ENCODE measurements around the gene C4orf54. TPM values are rescaled to one million over a fixed set of nuclear protein-coding genes. Genes with fewer than 3 reads are reported as not detected.

C4orf54 gene
- total RNA-seq, 1 experiment from 2014 or later = not detected

DNA sequence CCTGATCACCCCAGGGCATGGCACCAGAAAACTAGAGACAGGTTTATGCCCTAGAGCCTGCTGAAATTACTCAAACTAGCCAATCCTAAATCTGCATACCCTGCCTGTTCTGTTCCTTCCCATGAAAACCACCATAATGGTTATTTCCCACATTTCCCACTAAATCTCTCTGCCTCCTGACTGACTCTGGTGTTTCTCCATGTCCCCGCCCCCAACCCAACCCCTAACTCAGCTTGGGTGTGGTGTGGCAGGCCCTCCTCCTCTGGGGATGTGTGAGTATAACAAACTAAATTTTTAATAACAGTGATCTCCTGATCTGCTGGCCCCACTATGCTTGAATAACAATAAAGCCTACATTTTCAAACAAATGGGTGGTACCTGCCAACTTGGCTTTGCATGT is 35.5 kb upstream of the C4orf54 start:
- Histone ChIP-seq H2BK5ac (ENCODE audit: insufficient read length, low read length) (no peak overlapping the region), H3K4me2 (ENCODE audit: insufficient read depth, insufficient read length, low read length) (no peak overlapping the region), H2BK120ac (ENCODE audit: low read depth, low read length, poor library complexity, severe bottlenecking) (no peak overlapping the region), H2BK12ac (ENCODE audit: insufficient read length, low read depth, low read length) (no peak overlapping the region), H3K23me2 (ENCODE audit: insufficient read length, low read depth, low read length, poor library complexity, severe bottlenecking) (no peaks in the 10 kb centered on the region), H4K20me1 (ENCODE audit: control insufficient read depth, insufficient read depth, insufficient read length) (no peaks in the 10 kb centered on the region), H3K14ac (ENCODE audit: insufficient read depth, low read length) (no peak overlapping the region), H4K8ac (replicated peaks; ENCODE audit: insufficient read length, low read depth, low read length) (no peak overlapping the region), H3K79me2 (ENCODE audit: insufficient read depth, low read length) (no peaks in the 10 kb centered on the region), H3K18ac (ENCODE audit: insufficient read length, low read depth, low read length) (no peak overlapping the region), H2BK20ac (ENCODE audit: low read depth, low read length, poor library complexity, severe bottlenecking) (no peak overlapping the region), H3K27me3 (ENCODE audit: insufficient read depth, low read length) (no peaks in the 10 kb centered on the region), H3T11ph (ENCODE audit: low read length) (no peak overlapping the region), H4K5ac (ENCODE audit: insufficient read length, low read depth, low read length) (no peak overlapping the region), H3K79me1 (ENCODE audit: insufficient read depth, low read depth, low read length, poor library complexity, severe bottlenecking) (no peaks in the 10 kb centered on the region), H3K9ac (ENCODE audit: extremely low read depth, insufficient read length, low read length) (no peak overlapping the region), H2AK5ac (ENCODE audit: insufficient read length, low read length) (no peak overlapping the region), H3K9me3 (ENCODE audit: control insufficient read depth, low read depth, low read length) (no peaks in the 10 kb centered on the region), H3K27ac (ENCODE audit: insufficient read length, low read depth, low read length) (no peak overlapping the region), H3K23ac (ENCODE audit: insufficient read length, low read depth, low read length) (no peak overlapping the region), H2BK15ac (ENCODE audit: low read depth, low read length) (no peak overlapping the region), H3K4me1 (ENCODE audit: insufficient read depth, low read length) (no peaks in the 10 kb centered on the region), H3K4ac (ENCODE audit: low read depth, low read length) (no peak overlapping the region), H3K56ac (ENCODE audit: insufficient read length, low read depth, low read length) (no peak overlapping the region), H4K91ac (ENCODE audit: insufficient read length, low read depth, low read length) (no peak overlapping the region), H2AFZ (ENCODE audit: low read length) (no peak overlapping the region)
- peaks cover 12 to 13% of the 10 kb centered on the region in 2 experiments for H3K4me1 Mint-ChIP-seq
- no peaks in the 10 kb centered on the region for H3K27me3 Mint-ChIP-seq (ENCODE audit: low read depth)
- H3K36me3 Mint-ChIP-seq (ENCODE audit: insufficient read depth in 1 of 3, low read depth in 3 of 3) = peaks cover 0 to 7% (median 2%) of the 10 kb centered on the region in 3 experiments; a peak in 1 of 7 replicates
- H3K4me3 Mint-ChIP-seq = no peak overlapping the region
- TF ChIP-seq, protein P1, sequence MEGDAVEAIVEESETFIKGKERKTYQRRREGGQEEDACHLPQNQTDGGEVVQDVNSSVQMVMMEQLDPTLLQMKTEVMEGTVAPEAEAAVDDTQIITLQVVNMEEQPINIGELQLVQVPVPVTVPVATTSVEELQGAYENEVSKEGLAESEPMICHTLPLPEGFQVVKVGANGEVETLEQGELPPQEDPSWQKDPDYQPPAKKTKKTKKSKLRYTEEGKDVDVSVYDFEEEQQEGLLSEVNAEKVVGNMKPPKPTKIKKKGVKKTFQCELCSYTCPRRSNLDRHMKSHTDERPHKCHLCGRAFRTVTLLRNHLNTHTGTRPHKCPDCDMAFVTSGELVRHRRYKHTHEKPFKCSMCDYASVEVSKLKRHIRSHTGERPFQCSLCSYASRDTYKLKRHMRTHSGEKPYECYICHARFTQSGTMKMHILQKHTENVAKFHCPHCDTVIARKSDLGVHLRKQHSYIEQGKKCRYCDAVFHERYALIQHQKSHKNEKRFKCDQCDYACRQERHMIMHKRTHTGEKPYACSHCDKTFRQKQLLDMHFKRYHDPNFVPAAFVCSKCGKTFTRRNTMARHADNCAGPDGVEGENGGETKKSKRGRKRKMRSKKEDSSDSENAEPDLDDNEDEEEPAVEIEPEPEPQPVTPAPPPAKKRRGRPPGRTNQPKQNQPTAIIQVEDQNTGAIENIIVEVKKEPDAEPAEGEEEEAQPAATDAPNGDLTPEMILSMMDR (conservative IDR thresholded peaks at IDR 0.05) = no peak
- peaks cover 2 to 4% of the 10 kb centered on the region in 2 experiments; a peak in 2 of 5 replicates for H3K9me3 Mint-ChIP-seq
- WGBS (ENCODE audit: extremely low coverage, insufficient read length, low lambda C conversion rate) = no CpG with 5 or more reads among the region's 1 CpG
- H3K27ac Mint-ChIP-seq = peak overlapping the region in 2 of 3 experiments; percentile 58 to 83; a peak in 4 of 7 replicates
- no peak for DNase-seq

All from H9 (cell line).